A549 (cell line): ENCODE results near the gene NHEJ1. TPM values are rescaled to one million over a fixed set of nuclear protein-coding genes. Genes with fewer than 3 reads are reported as not detected.

Experiments
- ATOH8 ChIP-seq: fragments of 250-450 bp; sonication (Bioruptor Pico); IDR thresholded peaks from 2 replicates; pipeline ENCODE4 v1.5.0; 2020; ENCODE audit warnings: low read depth, mild to moderate bottlenecking, moderate library complexity
- BHLHE40 ChIP-seq: IDR thresholded peaks from 2 replicates; pipeline ENCODE4 v1.6.1; 2012; ENCODE audit warnings: low read depth, low read length, inconsistent platforms
- CBX2 ChIP-seq: fragments of 200-600 bp; sonication (generic); IDR thresholded peaks from 2 replicates; pipeline ENCODE4 v1.6.1; 2016; ENCODE audit warnings: low read depth, mild to moderate bottlenecking, borderline replicate concordance
- CHD4 ChIP-seq: fragments of 200-600 bp; sonication (generic); IDR thresholded peaks from 2 replicates; pipeline ENCODE4 v1.6.1; 2016; ENCODE audit warnings: antibody characterized with exemption, mild to moderate bottlenecking, borderline replicate concordance
- CTCF ChIP-seq: fragments of >200 bp; sonication (Bioruptor Twin); formaldehyde crosslinking; IDR thresholded peaks from 3 replicates; pipeline ENCODE4 v1.5.1; 2016
- EHMT2 ChIP-seq: fragments of 200-600 bp; sonication (generic); IDR thresholded peaks from 2 replicates; pipeline ENCODE4 v1.6.1; 2016; ENCODE audit warnings: antibody characterized with exemption, low read depth, mild to moderate bottlenecking, moderate library complexity
- ELK1 ChIP-seq: fragments of 150-350 bp; IDR thresholded peaks from 2 replicates; pipeline ENCODE4 v1.6.1; 2014; ENCODE audit warnings: low read depth, mild to moderate bottlenecking, low read length
- EP300 ChIP-seq, 2 experiments: fragments of >200 bp; sonication (Bioruptor Twin); formaldehyde crosslinking; IDR thresholded peaks; 2 replicates in 1 of 2; 3 replicates in 1 of 2; pipeline ENCODE4 v1.6.1; 2016 to 2017
- ESRRA ChIP-seq: fragments of 150-350 bp; IDR thresholded peaks from 2 replicates; pipeline ENCODE4 v1.6.1; 2014; ENCODE audit warnings: mild to moderate bottlenecking, low read length, borderline replicate concordance
- FOSB ChIP-seq: fragments of 250-450 bp; sonication (Bioruptor Pico); IDR thresholded peaks from 2 replicates; pipeline ENCODE4 v1.5.0; 2020; ENCODE audit warnings: mild to moderate bottlenecking, moderate library complexity
- FOSL2 ChIP-seq, 2 experiments: fragments of 450-650 bp in 1 of 2; fragments of >200 bp in 1 of 2; sonication (Bioruptor Twin) in 1 of 2; formaldehyde crosslinking; IDR thresholded peaks; 2 replicates each; pipeline versions ENCODE4 v1.5.0 to v1.6.1; 2016 to 2020; ENCODE audit warnings: mild to moderate bottlenecking in 1 of 2, moderate library complexity in 1 of 2
- FOXS1 ChIP-seq: fragments of 250-450 bp; sonication (Bioruptor Pico); IDR thresholded peaks from 2 replicates; pipeline ENCODE4 v1.5.0; 2020; ENCODE audit warnings: mild to moderate bottlenecking, moderate library complexity
- GATA3 ChIP-seq: IDR thresholded peaks from 2 replicates; pipeline ENCODE4 v1.6.1; 2012; ENCODE audit warnings: borderline replicate concordance
- HES2 ChIP-seq: fragments of >200 bp; sonication (Bioruptor Twin); formaldehyde crosslinking; IDR thresholded peaks from 2 replicates; pipeline ENCODE4 v1.6.1; 2016
- HMGXB4 ChIP-seq: fragments of 250-450 bp; sonication (Bioruptor Pico); IDR thresholded peaks from 2 replicates; pipeline ENCODE4 v1.5.0; 2021; ENCODE audit warnings: mild to moderate bottlenecking, moderate library complexity, borderline replicate concordance
- HOXB13 ChIP-seq: fragments of 250-450 bp; sonication (Bioruptor Pico); IDR thresholded peaks from 2 replicates; pipeline ENCODE4 v1.5.0; 2020; ENCODE audit warnings: low read depth, mild to moderate bottlenecking, moderate library complexity
- HOXB5 ChIP-seq: fragments of 250-450 bp; sonication (Bioruptor Pico); IDR thresholded peaks from 2 replicates; pipeline ENCODE4 v1.5.0; 2020; ENCODE audit warnings: mild to moderate bottlenecking, moderate library complexity
- JUN ChIP-seq, 2 experiments: fragments of >200 bp; sonication (Bioruptor Twin); formaldehyde crosslinking; IDR thresholded peaks; 2 replicates in 1 of 2; 3 replicates in 1 of 2; pipeline ENCODE4 v1.6.1; 2016 to 2017
- JUNB ChIP-seq: fragments of >200 bp; sonication (Bioruptor Twin); formaldehyde crosslinking; IDR thresholded peaks from 2 replicates; pipeline ENCODE4 v1.6.1; 2016
- KDM1A ChIP-seq: fragments of 200-600 bp; sonication (generic); IDR thresholded peaks from 2 replicates; pipeline ENCODE4 v1.6.1; 2016; ENCODE audit warnings: low read depth, mild to moderate bottlenecking
- MAZ ChIP-seq: fragments of 150-350 bp; IDR thresholded peaks from 2 replicates; pipeline ENCODE4 v1.6.1; 2014; ENCODE audit warnings: antibody characterized with exemption, low read depth, low read length, borderline replicate concordance
- MYC ChIP-seq: IDR thresholded peaks from 2 replicates; pipeline ENCODE4 v1.6.1; 2012; ENCODE audit warnings: mild to moderate bottlenecking, inconsistent platforms, low read length, improper control_type of control experiment, borderline replicate concordance
- NFE2L2 ChIP-seq: fragments of 150-350 bp; conservative IDR thresholded peaks from 2 replicates; pipeline ENCODE4 v1.6.1; 2014; ENCODE audit warnings: low read length
- NPAS2 ChIP-seq: fragments of 250-450 bp; sonication (Bioruptor Pico); IDR thresholded peaks from 2 replicates; pipeline ENCODE4 v1.8.0; 2022; ENCODE audit warnings: mild to moderate bottlenecking, moderate library complexity, borderline replicate concordance
- NR3C1 ChIP-seq: fragments of >200 bp; sonication (Bioruptor Twin); formaldehyde crosslinking; IDR thresholded peaks from 3 replicates; pipeline ENCODE4 v1.6.1; 2017
- PHF8 ChIP-seq: fragments of 200-600 bp; sonication (generic); IDR thresholded peaks from 2 replicates; pipeline ENCODE4 v1.6.1; 2016; ENCODE audit warnings: low read depth, mild to moderate bottlenecking, antibody characterized with exemption, moderate library complexity, borderline replicate concordance
- POLR2AphosphoS2 ChIP-seq: conservative IDR thresholded peaks from 2 replicates; pipeline ENCODE4 v1.6.1; 2012; ENCODE audit warnings: low read length, improper control_type of control experiment, inconsistent platforms
- RAD21 ChIP-seq, 2 experiments: fragments of >200 bp in 1 of 2; sonication (Bioruptor Twin) in 1 of 2; formaldehyde crosslinking in 1 of 2; IDR thresholded peaks in 1 of 2; conservative IDR thresholded peaks in 1 of 2; 2 replicates in 1 of 2; 3 replicates in 1 of 2; pipeline ENCODE4 v1.6.1; 2012 to 2018; ENCODE audit warnings: inconsistent platforms in 1 of 2
- RFX5 ChIP-seq: fragments of 450-650 bp; IDR thresholded peaks from 2 replicates; pipeline ENCODE4 v1.7.1; 2014; ENCODE audit warnings: antibody characterized with exemption, mild to moderate bottlenecking, moderate library complexity
- RNF2 ChIP-seq: fragments of 200-600 bp; sonication (generic); IDR thresholded peaks from 2 replicates; pipeline ENCODE4 v1.6.1; 2016; ENCODE audit warnings: low read depth, mild to moderate bottlenecking, antibody characterized with exemption, moderate library complexity, borderline replicate concordance
- SREBF2 ChIP-seq: fragments of 450-650 bp; IDR thresholded peaks from 2 replicates; pipeline ENCODE4 v1.6.1; 2014; ENCODE audit warnings: mild to moderate bottlenecking, moderate library complexity
- USF2 ChIP-seq: fragments of 450-650 bp; IDR thresholded peaks from 2 replicates; pipeline ENCODE4 v1.6.1; 2014; ENCODE audit warnings: antibody characterized with exemption
- ZC3H11A ChIP-seq: fragments of 450-650 bp; IDR thresholded peaks from 2 replicates; pipeline ENCODE4 v1.6.1; 2014; ENCODE audit warnings: antibody characterized with exemption, mild to moderate bottlenecking
- ZFP36 ChIP-seq: fragments of 450-650 bp; IDR thresholded peaks from 2 replicates; pipeline ENCODE4 v1.6.1; 2014; ENCODE audit warnings: borderline replicate concordance; ENCODE audit not compliant: partially characterized antibody
- ZNF302 ChIP-seq: fragments of 250-450 bp; sonication (Bioruptor Pico); IDR thresholded peaks from 2 replicates; pipeline ENCODE4 v1.9.0; 2021; ENCODE audit warnings: inconsistent platforms, mild to moderate bottlenecking, moderate library complexity
- ZSCAN20 ChIP-seq: fragments of 250-450 bp; sonication (Bioruptor Pico); IDR thresholded peaks from 2 replicates; pipeline ENCODE4 v1.8.0; 2022; ENCODE audit warnings: mild to moderate bottlenecking, moderate library complexity
- polyA plus RNA-seq, 4 experiments: library from polyadenylated mRNA; depleted of rRNA in 3 of 4; stranded (reverse); fragments of >200 nt; fragmentation: RNase III in 1 of 4; extraction: RNeasy Plus Mini Kit Qiagen cat#74134 plus additional on column Dnase treatment in 1 of 4; gene quantifications; 2 replicates in 3 of 4; 3 replicates in 1 of 4; pipeline ENCODE4 v1.2.3, GENCODE V29; 2011 to 2017

Gene NHEJ1
- polyA plus RNA-seq, 2 of the 4 experiments (the other 2 are of a cell fraction) = 18.5 to 31.8 TPM

GRCh38 chr2:219176818-219177551, 16.4 kb upstream of the NHEJ1 start, which contains the start of gene CNPPD1 (continued):
- TF ChIP-seq RFX5 = no peak; the same call in 1 of the 2 replicates
- TF ChIP-seq HOXB5 (CRISPR knock-in tag) = peak; percentile 64
- TF ChIP-seq FOXS1 (CRISPR knock-in tag) = no peak
- no peak for TF ChIP-seq ATOH8 (CRISPR knock-in tag)
- TF ChIP-seq RAD21 (conservative IDR thresholded peaks at IDR 0.05 in 1 of 2, IDR thresholded peaks at IDR 0.05 in 1 of 2) = no peak
- TF ChIP-seq ELK1 = no peak
- no peak for TF ChIP-seq POLR2AphosphoS2
- TF ChIP-seq USF2 = no peak
- peak; percentile 56; the same call in 1 of the 2 replicates for TF ChIP-seq PHF8
- peak; percentile 43 to 87; a peak in 4 of 5 replicates for TF ChIP-seq JUN (IDR thresholded peaks at IDR 0.05)
- no peak for TF ChIP-seq ESRRA
- TF ChIP-seq GATA3 = peak; percentile 46; the same call in 1 of the 2 replicates
- TF ChIP-seq EHMT2 = no peak
- no peak for TF ChIP-seq ZNF302 (CRISPR knock-in tag)
- TF ChIP-seq CBX2 = no peak
- no peak for TF ChIP-seq EP300 (IDR thresholded peaks at IDR 0.05)
- no peak for TF ChIP-seq ZC3H11A
- TF ChIP-seq ZFP36 = no peak
- no peak for TF ChIP-seq HMGXB4
- no peak for TF ChIP-seq NR3C1
- TF ChIP-seq HOXB13 (CRISPR knock-in tag) = 0 out of 2 replicates have a peak, but pooled peaks have one; percentile 32
- no peak for TF ChIP-seq JUNB
- TF ChIP-seq MAZ = 0 out of 2 replicates have a peak, but pooled peaks have one; percentile 20
- TF ChIP-seq SREBF2 = no peak
- TF ChIP-seq NPAS2 = no peak
- TF ChIP-seq KDM1A = no peak
- TF ChIP-seq NFE2L2 = no peak
- TF ChIP-seq MYC = peak; percentile 12; the same call in 1 of the 2 replicates
- no peak for TF ChIP-seq HES2
- TF ChIP-seq BHLHE40 = no peak
- no peak for TF ChIP-seq CHD4
- no peak for TF ChIP-seq CTCF
- no peak for TF ChIP-seq FOSL2 (IDR thresholded peaks at IDR 0.05)
- peak; percentile 19; the same call in 1 of the 2 replicates for TF ChIP-seq FOSL2 (CRISPR knock-in tag; IDR thresholded peaks at IDR 0.05)
- peak; percentile 56; the same call in 1 of the 2 replicates for TF ChIP-seq RNF2
- TF ChIP-seq ZSCAN20 = no peak
- no peak for TF ChIP-seq FOSB (CRISPR knock-in tag)
